ENCODE results near the gene DPP3.

The DPP3 gene

DNA sequence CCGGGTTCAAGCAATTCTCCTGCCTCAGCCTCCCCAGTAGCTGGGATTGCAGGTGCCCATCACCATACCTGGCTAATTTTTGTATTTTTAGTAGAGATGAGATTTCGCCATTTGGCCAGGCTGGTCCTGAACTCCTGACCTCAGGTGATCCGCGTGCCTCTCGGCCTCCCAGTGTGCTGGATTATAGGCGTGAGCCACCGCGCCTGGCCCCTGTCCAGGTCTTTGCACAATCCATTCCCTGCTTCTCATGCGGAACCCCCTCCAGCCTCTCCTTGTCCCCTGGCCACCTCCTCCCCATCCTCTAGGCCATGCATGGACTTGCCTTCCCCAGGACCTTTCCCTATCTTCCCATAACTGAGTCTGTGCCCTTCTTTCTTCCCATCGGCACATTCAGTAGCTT, 8.7 kb downstream of the DPP3 start:
- DNase-seq, result no peak

DNA sequence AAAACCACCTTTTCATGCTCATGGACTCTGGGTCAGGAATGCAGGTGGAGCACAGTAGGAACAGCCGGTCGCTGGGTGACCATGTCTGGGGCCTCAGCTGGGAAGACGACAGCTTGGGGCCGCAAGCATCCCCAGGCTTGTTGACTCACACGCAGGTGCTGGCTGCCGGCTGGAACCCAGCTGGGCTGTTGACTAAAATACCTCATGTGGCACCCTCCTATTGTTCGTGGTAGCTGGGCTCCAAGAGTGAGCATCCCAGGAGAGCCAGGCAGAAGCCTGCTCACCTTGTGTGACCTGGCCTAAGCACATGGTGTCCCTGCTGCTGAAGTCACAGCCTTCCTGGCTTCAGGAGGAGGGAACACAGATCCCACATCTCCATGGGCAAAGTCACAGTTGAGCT, 9.4 kb downstream of the DPP3 start:
- no peak for DNase-seq

GRCh38 chr11:66491315-66491935, 11.2 kb downstream of the DPP3 start:
- DNase-seq, result no peak

DNA sequence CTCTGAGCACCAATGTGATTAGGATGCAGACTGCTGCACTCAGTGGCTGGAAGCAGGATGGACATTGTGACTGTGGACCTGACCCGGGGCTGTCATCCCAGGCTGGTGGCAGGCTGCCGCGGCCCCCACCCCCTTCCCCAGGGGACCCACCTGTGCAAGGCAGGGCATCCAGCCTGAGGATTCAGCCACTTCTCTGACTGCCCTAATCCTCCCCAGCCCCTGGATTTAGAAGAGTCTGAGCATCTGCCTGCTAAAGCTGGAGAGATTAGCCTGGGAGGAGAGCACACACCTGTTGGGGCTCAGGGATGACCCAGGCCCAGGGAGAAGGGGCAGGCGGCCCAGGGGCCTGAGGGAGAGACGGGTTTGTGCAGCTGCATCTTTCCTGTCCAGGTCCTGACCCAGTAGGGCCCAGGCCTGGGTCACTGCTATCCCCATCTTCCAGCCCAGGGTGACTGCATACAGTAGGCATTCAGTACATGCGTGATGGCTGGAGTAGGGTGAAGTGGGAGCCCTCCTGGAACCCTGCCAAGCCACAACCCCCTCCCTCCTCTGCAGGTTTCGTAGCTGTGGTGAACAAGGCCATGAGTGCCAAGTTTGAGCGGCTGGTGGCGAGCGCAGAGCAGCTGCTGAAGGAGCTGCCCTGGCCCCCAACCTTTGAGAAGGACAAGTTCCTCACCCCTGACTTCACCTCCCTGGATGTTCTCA, 12.1 kb downstream of the DPP3 start:
- no peak for DNase-seq

DNA sequence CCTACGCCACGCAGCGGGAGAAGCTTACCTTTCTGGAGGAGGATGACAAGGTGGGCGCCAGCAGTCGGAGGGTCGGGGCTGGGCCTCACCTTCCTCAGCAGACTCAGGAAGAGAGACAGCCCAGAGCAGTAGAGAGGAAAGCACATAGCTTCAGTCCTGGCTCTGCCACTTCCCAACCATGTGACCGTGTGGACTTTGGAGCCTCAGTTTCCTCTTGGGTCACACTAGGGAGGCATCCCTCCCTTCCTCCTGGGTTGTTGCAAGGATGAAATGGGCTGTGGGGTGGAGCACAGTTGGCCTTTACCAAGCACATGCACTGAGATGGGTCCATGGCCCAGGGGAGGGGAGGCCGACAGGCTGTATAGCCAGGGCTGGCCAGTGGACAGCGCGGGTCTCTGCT, 12.9 kb downstream of the DPP3 start:
- no peak for DNase-seq

DNA sequence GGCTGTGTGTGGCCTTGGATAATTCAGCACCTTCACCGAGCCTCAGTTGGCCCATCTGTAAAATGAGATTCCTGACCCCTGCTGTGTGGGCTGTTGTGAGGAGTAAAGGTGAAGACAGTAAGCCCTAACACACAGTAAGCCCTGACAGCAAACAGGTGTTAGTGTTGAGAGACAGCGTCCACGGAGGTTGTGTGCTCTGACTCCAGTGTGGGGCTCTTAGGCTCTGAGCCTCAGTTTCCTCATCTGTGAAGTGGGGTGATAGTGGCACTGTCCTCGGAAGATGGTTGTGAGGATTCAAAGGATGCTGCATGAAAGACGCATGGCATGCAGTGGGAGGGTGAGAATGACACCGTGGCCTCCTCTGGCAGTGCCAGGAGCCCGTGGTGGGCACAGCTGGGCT, 14.2 kb downstream of the DPP3 start:
- no peak for DNase-seq

GRCh38 chr11:66494935-66495334, 14.7 kb downstream of the DPP3 start:
- no peak for DNase-seq

DNA sequence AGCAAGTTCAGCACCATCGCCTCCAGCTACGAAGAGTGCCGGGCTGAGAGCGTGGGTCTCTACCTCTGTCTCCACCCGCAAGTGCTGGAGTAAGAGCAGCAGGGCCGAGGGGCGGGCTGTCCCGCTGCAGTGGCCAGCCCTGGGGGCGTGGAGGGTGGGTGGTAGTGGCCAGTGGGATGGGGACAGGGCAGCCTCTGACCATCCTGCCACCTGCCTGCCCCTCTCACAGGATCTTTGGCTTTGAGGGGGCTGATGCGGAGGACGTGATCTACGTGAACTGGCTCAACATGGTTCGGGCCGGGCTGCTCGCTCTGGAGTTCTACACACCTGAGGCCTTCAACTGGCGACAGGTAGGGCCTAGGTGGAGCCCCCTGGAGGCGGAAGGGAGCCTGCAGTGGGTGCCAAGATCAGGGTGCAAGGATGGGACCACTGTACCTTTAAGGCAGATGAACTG, 15.2 kb downstream of the DPP3 start:
- peak; percentile 30 for DNase-seq

- DNase-seq, result no peak
These were observed 17.0 kb downstream of the DPP3 start for GRCh38 chr11:66497206-66497605.

DNA sequence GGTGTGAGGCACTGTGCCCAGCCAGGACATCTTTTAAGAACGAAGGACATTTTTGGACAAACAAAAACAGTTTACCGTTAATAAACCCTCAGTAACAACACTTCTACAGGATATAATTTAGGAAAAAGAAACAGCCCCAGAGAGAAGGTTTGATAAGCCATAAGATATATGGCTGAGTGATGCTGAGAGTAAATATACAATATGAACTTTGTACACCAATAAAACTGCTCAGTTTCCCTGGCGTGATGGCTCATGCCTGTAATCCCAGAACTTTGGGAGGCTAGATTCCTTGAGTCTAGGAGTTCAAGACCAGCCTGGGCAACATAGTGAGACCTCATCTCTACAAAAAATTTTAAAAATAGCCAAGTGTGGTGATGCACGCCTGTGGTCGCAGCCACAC, 18.3 kb downstream of the DPP3 start:
- DNase-seq, result no peak

GRCh38 chr11:66505276-66505816, 25.1 kb downstream of the DPP3 start:
- no peak for DNase-seq

- peak; percentile 7 for DNase-seq
These were observed 28.9 kb downstream of the DPP3 start for GRCh38 chr11:66509131-66509561.

GRCh38 chr11:66510271-66510989, 30.2 kb downstream of the DPP3 start, which contains the start of gene BBS1:
Gene BBS1 (plus strand): TSS chr11:66510635. CDS start chr11:66510660, 25 bp downstream.
- DNase-seq, result peak; percentile 90

- DNase-seq, result no peak
These were observed 30.7 kb downstream of the DPP3 start for GRCh38 chr11:66510990-66511339.

DNA sequence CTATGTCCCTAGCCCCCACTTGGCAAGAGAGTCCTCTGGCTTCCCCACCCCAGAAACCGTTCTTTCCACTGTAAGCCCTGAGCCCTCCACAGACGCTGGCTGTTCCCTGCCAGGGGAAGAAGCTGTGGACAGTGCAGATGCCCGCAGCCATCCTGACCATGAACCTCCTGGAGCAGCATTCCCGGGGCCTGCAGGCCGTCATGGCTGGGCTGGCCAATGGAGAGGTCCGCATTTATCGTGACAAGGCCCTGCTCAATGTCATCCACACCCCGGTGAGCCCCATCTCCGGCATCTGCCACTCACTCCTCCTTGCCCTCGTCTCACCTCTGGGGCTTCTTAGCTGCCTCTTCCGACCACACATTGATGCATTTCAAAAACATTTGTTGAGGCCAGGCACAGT, 43.4 kb downstream of the DPP3 start:
- DNase-seq, result no peak

- no peak for DNase-seq
These were observed 44.2 kb downstream of the DPP3 start for GRCh38 chr11:66524304-66525040.

DNA sequence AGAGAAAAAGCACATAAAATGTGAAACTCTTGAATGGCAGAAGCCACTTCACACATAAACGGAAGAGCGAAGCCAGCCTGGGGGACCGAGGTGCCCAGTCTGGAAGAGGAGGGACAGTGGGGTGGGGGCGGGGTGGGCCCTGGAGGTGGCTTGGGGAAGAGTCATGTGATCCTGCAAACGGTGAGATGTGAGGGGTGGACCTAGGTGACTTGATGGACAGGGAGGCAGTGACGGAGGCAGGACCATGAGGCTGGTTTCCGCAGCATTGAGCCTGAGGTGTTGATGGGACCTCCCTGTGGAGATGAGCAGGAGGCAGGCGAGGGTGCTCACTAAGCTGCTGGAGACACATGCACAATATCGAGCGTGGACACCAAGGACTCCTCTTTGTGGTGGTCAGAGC, 48.8 kb downstream of the DPP3 start:
- DNase-seq, result no peak

DNA sequence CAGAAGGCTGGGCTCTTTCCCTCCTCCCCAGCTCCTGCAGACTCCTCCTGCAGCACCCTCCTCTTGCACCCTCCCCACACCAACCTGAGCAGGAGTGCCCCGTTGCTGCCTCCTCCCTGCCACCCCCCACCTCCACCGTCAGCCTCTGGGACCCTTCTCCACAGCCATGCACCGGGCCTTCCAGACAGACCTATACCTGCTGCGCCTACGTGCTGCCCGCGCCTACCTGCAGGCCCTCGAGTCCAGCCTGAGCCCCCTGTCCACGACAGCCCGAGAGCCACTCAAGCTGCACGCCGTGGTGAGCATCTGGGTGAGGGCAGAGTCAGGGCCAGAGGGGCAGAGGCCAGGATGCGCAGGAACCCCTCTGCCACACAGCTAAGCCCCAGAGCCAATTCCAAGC, 49.4 kb downstream of the DPP3 start:
- DNase-seq, result no peak

GRCh38 chr11:66530927-66531709, 50.9 kb downstream of the DPP3 start:
- DNase-seq, result no peak

- DNase-seq, result no peak
These were observed 51.6 kb downstream of the DPP3 start for GRCh38 chr11:66531841-66532240.

DNA sequence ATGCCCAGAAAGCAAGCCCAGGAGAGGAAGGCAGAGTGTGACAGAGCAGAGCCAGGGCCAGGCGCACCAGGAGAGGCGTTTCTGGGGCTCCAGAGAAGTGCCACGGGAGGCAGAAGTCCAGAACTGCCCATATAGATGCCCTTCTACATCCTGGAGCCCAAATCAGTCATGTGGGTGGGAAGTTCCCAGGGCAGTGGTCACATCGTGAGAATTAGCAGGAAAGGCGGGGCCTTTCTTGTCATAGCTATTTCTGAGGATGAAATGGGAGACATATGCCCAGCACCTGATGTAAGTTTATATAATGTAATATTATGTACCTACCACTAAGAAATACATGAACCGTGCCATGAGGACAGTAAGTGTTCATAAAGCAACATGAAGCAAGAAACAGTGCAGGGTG, 52.5 kb downstream of the DPP3 start:
- no peak for DNase-seq

- no peak for DNase-seq
These were observed 59.1 kb downstream of the DPP3 start for GRCh38 chr11:66539170-66539869.

All from stimulated activated CD4-positive, alpha-beta T cell treated with anti-CD3 and anti-CD28 coated beads, Interleukin-15, amount 100 ng/mL, for 24 hours (primary cell).